ENCODE data around the gene EDN1. TPM values are rescaled to one million over a fixed set of nuclear protein-coding genes. Genes with fewer than 3 reads are reported as not detected.

EDN1 gene
- total and polyA plus RNA-seq, 9 of the 15 experiments (the other 6 are each of a cell fraction or from before 2014, with no cell fraction given), result 0.03 to 0.06 TPM; not detected in 7

DNA sequence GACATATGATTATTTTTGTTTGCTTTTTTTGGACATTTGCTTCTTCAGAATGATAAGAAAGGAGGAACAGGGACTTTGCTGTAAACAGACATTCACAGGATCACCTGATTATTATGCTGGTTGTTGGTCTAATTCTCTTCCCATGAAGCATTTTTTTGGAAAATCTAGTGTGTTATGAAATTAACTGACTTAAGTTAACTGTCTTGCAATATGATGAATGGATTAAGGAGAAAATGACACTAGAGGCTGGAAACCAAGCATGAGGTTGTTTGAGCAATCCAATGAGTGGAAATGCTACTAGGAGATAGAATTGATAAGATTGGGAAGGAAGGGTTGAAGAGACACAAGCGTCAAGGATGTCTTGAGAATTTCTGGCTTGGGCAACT is 13.2 kb upstream of the EDN1 start:
- FAIRE-seq, result no peak
- Histone ChIP-seq H3K79me2 (ENCODE audit: control insufficient read depth, insufficient read depth, low read length) (no peaks in the 10 kb centered on the region), H3K9me3 (replicated peaks; ENCODE audit: control insufficient read depth, insufficient read depth, low read depth, low read length) (no peaks in the 10 kb centered on the region), H3K9me1 (ENCODE audit: control insufficient read depth, insufficient read depth, low read length) (no peaks in the 10 kb centered on the region), H3K27ac (ENCODE audit: extremely low read depth, low read depth, low read length) (no peak overlapping the region), H2AFZ (ENCODE audit: low read depth, low read length) (no peak overlapping the region), H3K36me3 (ENCODE audit: control insufficient read depth, insufficient read depth, low read length) (no peaks in the 10 kb centered on the region), H3K4me1 (replicated peaks in 1 of 2; ENCODE audit: control insufficient read depth in 2 of 2, insufficient read depth in 2 of 2, low read length in 2 of 2) (no peaks in the 10 kb centered on the region), H3K9ac (ENCODE audit: insufficient read depth in 1 of 2, low read depth in 2 of 2, low read length in 2 of 2) (no peak overlapping the region), H4K20me1 (replicated peaks; ENCODE audit: control insufficient read depth, insufficient read depth, low read length) (no peaks in the 10 kb centered on the region), H3K27me3 (ENCODE audit: control insufficient read depth in 2 of 2, insufficient read depth in 2 of 2, low read length in 2 of 2) (peaks cover 2 to 4% of the 10 kb centered on the region in 2 experiments; a peak in 3 of 5 replicates), H3K4me2 (ENCODE audit: insufficient read depth, low read length) (no peak overlapping the region), H3K4me3 (no peak overlapping the region)
- ChIA-PET CTCF (ENCODE audit: low intra/inter-chr PET ratio) (no interaction called here), POLR2A (no interaction called here)
- TF ChIP-seq SP2 (IDR thresholded peaks at IDR 0.05; ENCODE audit: extremely low read depth, low read depth, low read length, poor library complexity, severe bottlenecking), result no peak
- no peak for TF ChIP-seq CHD2 (IDR thresholded peaks at IDR 0.05; ENCODE audit: low read depth, low read length)
- TF ChIP-seq, protein P1, sequence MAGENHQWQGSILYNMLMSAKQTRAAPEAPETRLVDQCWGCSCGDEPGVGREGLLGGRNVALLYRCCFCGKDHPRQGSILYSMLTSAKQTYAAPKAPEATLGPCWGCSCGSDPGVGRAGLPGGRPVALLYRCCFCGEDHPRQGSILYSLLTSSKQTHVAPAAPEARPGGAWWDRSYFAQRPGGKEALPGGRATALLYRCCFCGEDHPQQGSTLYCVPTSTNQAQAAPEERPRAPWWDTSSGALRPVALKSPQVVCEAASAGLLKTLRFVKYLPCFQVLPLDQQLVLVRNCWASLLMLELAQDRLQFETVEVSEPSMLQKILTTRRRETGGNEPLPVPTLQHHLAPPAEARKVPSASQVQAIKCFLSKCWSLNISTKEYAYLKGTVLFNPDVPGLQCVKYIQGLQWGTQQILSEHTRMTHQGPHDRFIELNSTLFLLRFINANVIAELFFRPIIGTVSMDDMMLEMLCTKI (IDR thresholded peaks at IDR 0.05; ENCODE audit: partially characterized antibody), result no peak
- TF ChIP-seq, protein P2, sequence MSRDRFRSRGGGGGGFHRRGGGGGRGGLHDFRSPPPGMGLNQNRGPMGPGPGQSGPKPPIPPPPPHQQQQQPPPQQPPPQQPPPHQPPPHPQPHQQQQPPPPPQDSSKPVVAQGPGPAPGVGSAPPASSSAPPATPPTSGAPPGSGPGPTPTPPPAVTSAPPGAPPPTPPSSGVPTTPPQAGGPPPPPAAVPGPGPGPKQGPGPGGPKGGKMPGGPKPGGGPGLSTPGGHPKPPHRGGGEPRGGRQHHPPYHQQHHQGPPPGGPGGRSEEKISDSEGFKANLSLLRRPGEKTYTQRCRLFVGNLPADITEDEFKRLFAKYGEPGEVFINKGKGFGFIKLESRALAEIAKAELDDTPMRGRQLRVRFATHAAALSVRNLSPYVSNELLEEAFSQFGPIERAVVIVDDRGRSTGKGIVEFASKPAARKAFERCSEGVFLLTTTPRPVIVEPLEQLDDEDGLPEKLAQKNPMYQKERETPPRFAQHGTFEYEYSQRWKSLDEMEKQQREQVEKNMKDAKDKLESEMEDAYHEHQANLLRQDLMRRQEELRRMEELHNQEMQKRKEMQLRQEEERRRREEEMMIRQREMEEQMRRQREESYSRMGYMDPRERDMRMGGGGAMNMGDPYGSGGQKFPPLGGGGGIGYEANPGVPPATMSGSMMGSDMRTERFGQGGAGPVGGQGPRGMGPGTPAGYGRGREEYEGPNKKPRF (IDR thresholded peaks at IDR 0.05; ENCODE audit: low read depth, low read length), result no peak
- TF ChIP-seq MAFK (IDR thresholded peaks at IDR 0.05; ENCODE audit: low read length), result no peak
- TF ChIP-seq, protein P3, sequence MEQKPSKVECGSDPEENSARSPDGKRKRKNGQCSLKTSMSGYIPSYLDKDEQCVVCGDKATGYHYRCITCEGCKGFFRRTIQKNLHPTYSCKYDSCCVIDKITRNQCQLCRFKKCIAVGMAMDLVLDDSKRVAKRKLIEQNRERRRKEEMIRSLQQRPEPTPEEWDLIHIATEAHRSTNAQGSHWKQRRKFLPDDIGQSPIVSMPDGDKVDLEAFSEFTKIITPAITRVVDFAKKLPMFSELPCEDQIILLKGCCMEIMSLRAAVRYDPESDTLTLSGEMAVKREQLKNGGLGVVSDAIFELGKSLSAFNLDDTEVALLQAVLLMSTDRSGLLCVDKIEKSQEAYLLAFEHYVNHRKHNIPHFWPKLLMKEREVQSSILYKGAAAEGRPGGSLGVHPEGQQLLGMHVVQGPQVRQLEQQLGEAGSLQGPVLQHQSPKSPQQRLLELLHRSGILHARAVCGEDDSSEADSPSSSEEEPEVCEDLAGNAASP (IDR thresholded peaks at IDR 0.05), result no peak
- no peak for TF ChIP-seq TEAD2 (tag; IDR thresholded peaks at IDR 0.05)
- TF ChIP-seq ZZZ3 (IDR thresholded peaks at IDR 0.05), result no peak
- no peak for TF ChIP-seq ESRRA (IDR thresholded peaks at IDR 0.05; ENCODE audit: borderline replicate concordance, low read depth)
- no peak for TF ChIP-seq MAZ (CRISPR knock-in tag; conservative IDR thresholded peaks at IDR 0.05 in 1 of 2, IDR thresholded peaks at IDR 0.05 in 1 of 2)
- no peak for TF ChIP-seq ZNF699 (CRISPR knock-in tag; IDR thresholded peaks at IDR 0.05; ENCODE audit: insufficient replicate concordance)
- intact Hi-C loops (cut with micrococcal nuclease), result no loop called here
- in situ Hi-C loops (cut with MboI), result no loop called here
- no peak for DNase-seq (ENCODE audit: extremely low read depth in 1 of 4, low spot score in 3 of 4)
- WGBS (ENCODE audit: insufficient coverage, low coverage, missing lambda C conversion rate), result 0% methylated on average over 1 of the region's 1 CpG
- no peak for ATAC-seq
- no TSS peak for BruUV-seq (replicated peaks)
